Measurements from ENCODE around the gene ABCC12. TPM values are rescaled to one million over a fixed set of nuclear protein-coding genes. Genes with fewer than 3 reads are reported as not detected.

Gene ABCC12
- total and polyA plus RNA-seq, 2 of the 8 experiments (the other 6 are each of a cell fraction or from before 2014, with no cell fraction given), result 0.05 TPM; not detected in 1

- no peak for TF ChIP-seq RBBP5 (IDR thresholded peaks at IDR 0.05; ENCODE audit: borderline replicate concordance, low read depth, low read length)
Observed at GRCh38 chr16:48176635-48177408, 21.0 kb upstream of the ABCC12 start (continued).

Data from H1 (cell line).